GM19463 (cell line): ENCODE data around the gene PPP2R5C.
A peak's percentile ranks its signal among the peaks of the same experiment; 100 is the strongest.

Source experiments
- ATAC-seq: cut with Tn5 transposase; IDR thresholded peaks from one replicate; pipeline ENCODE4 v1.9.1; 2021; ENCODE audit warnings: mild to moderate bottlenecking, moderate library complexity; ENCODE audit not compliant: unreplicated experiment

Gene PPP2R5C

GRCh38 chr14:101836135-101836534, 74.6 kb downstream of the PPP2R5C start:
- no peak for ATAC-seq

GRCh38 chr14:101838476-101838875, 77.0 kb downstream of the PPP2R5C start:
- ATAC-seq: no peak

- peak; percentile 65 for ATAC-seq
Measured at GRCh38 chr14:101839236-101839635, 77.7 kb downstream of the PPP2R5C start.

GRCh38 chr14:101839661-101840060, 78.2 kb downstream of the PPP2R5C start:
- no peak for ATAC-seq

- ATAC-seq: no peak
Measured at GRCh38 chr14:101840649-101841369, 79.3 kb downstream of the PPP2R5C start.

GRCh38 chr14:101843038-101843437, 81.5 kb downstream of the PPP2R5C start:
- ATAC-seq: no peak

- peak; percentile 66 for ATAC-seq
Measured at GRCh38 chr14:101843665-101844064, 82.2 kb downstream of the PPP2R5C start.

GRCh38 chr14:101844219-101844618, 82.7 kb downstream of the PPP2R5C start:
- ATAC-seq: no peak

GRCh38 chr14:101844751-101845150, 83.2 kb downstream of the PPP2R5C start:
- ATAC-seq: no peak

- ATAC-seq: no peak
Measured at GRCh38 chr14:101845496-101845895, 84.0 kb downstream of the PPP2R5C start.

GRCh38 chr14:101845896-101846295, 84.4 kb downstream of the PPP2R5C start:
- ATAC-seq: no peak

GRCh38 chr14:101849125-101849524, 87.6 kb downstream of the PPP2R5C start:
- ATAC-seq: peak; percentile 78

- no peak for ATAC-seq
Measured at GRCh38 chr14:101849640-101850039, 88.1 kb downstream of the PPP2R5C start.

- ATAC-seq: no peak
Measured at GRCh38 chr14:101851183-101851582, 89.7 kb downstream of the PPP2R5C start.

- no peak for ATAC-seq
Measured at GRCh38 chr14:101851736-101852405, 90.4 kb downstream of the PPP2R5C start.

GRCh38 chr14:101852785-101853184, 91.3 kb downstream of the PPP2R5C start:
- no peak for ATAC-seq

GRCh38 chr14:101853455-101854018, 92.0 kb downstream of the PPP2R5C start:
- no peak for ATAC-seq

- ATAC-seq: no peak
Measured at GRCh38 chr14:101854366-101854765, 92.9 kb downstream of the PPP2R5C start.

GRCh38 chr14:101855958-101856357, 94.4 kb downstream of the PPP2R5C start:
- ATAC-seq: no peak

GRCh38 chr14:101856536-101856935, 95.0 kb downstream of the PPP2R5C start:
- no peak for ATAC-seq

- no peak for ATAC-seq
Measured at GRCh38 chr14:101857226-101857625, 95.7 kb downstream of the PPP2R5C start.
